Dedifferentiated amniotic fluid mesenchymal stem cell (primary cell): ENCODE measurements around the gene PRKAA2.

ENCODE experiments used
- DNase-seq: peaks from one replicate; pipeline ENCODE4 v3.0.0-alpha.2; 2016; ENCODE audit errors: extremely low spot score

PRKAA2 gene

GRCh38 chr1:56712150-56712549 lies 67.0 kb downstream of the PRKAA2 start:
- no peak for DNase-seq

- no peak for DNase-seq
Measured at GRCh38 chr1:56713112-56713511, 68.0 kb downstream of the PRKAA2 start.

- no peak for DNase-seq
Measured at GRCh38 chr1:56715156-56715555, 70.0 kb downstream of the PRKAA2 start.

- no peak for DNase-seq
Measured at GRCh38 chr1:56719171-56719570, 74.1 kb downstream of the PRKAA2 start.

GRCh38 chr1:56726706-56727105 lies 81.6 kb downstream of the PRKAA2 start:
- DNase-seq = no peak

- DNase-seq = no peak
Measured at GRCh38 chr1:56728964-56729363, 83.8 kb downstream of the PRKAA2 start.

GRCh38 chr1:56745231-56745630 lies 100.1 kb downstream of the PRKAA2 start:
- DNase-seq = no peak

- DNase-seq = no peak
Measured at GRCh38 chr1:56754708-56755479, 109.8 kb downstream of the PRKAA2 start.

GRCh38 chr1:56755911-56756310 lies 110.8 kb downstream of the PRKAA2 start:
- no peak for DNase-seq

GRCh38 chr1:56758135-56758534 lies 113.0 kb downstream of the PRKAA2 start:
- DNase-seq = no peak

GRCh38 chr1:56758794-56759193 lies 113.7 kb downstream of the PRKAA2 start:
- no peak for DNase-seq
